T1000 (cell line): ENCODE results near the gene PRR22.

Experiments used
- DNase-seq: peaks from one replicate; lab custom pipeline; 2025; ENCODE audit warnings: mixed read lengths; lab: John Stamatoyannopoulos, UW

Gene PRR22

DNA sequence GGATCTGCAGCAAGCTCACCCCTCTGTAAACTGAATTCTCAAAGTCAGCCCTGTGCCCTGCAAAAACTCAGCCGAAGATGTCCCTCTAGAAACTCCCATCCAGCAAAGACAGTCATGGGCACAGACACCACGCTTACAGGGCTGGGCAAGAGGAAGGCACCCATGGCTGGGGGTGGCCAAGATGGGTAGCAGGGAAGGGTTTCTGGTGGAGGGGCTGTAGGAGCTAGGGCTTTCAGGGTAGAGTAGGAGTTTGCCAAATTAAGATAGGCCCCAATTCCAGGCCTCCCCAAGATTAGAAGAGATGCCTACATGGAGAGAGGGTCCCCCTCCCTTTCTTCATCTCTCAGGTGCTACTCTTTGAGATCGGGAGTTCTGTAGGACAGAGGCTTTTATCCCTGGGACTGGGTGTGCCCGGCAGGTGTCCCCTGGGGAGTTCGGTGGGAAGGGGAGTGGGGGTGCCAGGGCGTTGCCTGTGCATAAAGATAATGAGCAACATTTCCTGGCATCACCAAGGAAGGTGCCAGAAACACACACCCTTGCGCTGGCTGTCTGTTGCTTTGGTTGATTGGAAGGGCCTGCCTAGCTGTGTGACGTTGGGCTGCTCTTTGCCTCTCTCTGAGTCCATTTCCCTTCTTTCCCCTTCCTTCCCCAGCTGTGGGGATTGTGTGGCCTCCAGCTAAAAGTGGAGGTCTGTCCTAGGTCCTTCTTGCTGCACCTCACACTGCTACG lies 29.7 kb upstream of the PRR22 start:
- no peak for DNase-seq

DNA sequence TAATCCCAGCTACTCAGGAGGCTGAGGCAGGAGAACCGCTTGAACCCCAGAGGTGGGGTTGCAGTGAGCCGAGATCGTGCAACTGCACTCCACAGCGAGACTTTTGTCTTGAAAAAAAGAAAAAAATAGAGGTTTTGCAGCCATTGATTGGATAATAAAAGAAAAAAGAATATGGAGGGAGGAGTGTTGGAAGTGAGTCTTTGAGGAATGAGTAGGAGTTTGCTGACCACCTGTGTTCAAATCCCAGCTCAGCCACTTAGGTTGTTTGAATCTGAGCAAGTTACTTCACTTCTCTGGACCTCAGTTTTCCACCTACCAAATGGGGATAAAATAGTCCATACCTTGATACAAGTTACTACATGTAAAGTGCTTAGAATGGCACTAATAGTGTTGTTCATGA lies 26.6 kb upstream of the PRR22 start:
- DNase-seq: no peak

- no peak for DNase-seq
These were observed 24.9 kb upstream of the PRR22 start for GRCh38 chr19:5809469-5809868.

GRCh38 chr19:5809053-5809452 lies 24.5 kb upstream of the PRR22 start:
- no peak for DNase-seq

DNA sequence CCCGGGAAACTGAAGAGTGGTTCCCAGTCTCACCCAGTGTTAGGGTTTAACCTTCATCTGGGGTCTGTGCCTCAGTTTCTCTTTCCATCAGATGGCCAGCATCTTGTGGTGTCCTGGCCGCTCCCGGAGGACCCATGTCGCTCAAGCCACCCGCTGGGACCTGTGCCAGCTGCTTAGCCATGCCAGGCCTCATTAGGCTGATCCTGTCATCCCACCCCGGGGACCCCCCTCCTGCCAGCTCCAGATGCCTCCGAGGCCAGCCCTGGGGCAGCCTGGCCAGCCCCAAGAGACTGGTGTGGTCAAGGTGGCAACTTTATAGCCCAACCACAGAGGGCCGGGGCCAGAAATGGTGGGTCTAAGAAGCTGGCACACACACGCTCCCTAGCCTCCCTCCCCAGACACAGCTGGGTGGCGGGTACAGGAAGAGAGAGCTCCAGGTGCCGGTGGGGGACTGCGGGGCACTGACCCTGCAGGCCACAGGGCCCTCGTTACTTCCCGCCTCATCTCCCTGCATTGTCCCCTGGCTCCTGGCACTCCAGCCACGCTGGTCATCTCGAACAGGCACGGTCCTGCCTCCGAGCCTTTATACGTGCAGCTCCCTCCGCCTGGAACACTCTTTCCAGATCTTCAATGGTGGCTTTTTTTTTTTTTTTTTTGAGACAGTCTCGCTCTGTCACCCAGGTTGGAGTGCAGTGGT lies 23.7 kb upstream of the PRR22 start:
- no peak for DNase-seq

- no peak for DNase-seq
These were observed 22.4 kb upstream of the PRR22 start for GRCh38 chr19:5806905-5807304.

DNA sequence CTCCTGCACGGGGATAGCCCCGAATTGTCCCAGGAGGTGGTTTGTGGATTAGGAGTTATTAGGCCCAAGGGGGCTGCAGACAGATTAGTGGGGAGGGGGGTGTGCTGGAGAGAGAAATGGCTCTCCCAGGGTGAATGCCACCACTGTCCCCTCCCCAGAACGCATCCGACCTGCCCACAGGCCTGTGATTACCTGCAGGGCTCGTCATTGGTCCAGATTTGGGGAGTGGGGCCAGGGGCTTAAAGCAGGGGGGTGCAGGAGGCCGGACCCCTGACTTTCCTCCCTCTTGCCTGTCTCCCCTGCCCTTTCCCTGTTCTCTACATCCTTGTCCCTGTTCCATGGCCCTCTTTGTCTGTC lies 21.6 kb upstream of the PRR22 start:
- no peak for DNase-seq

GRCh38 chr19:5805462-5806132 lies 21.1 kb upstream of the PRR22 start:
- DNase-seq: no peak

- DNase-seq: no peak
These were observed 20.2 kb upstream of the PRR22 start, which contains the start of gene NRTN for GRCh38 chr19:5804516-5805461. Gene NRTN, plus strand, starts transcription at chr19:5805067. Its CDS starts 19,099 bp downstream, at chr19:5824166.

- peak; percentile 89 for DNase-seq
These were observed 19.4 kb upstream of the PRR22 start for GRCh38 chr19:5803752-5804515.

DNA sequence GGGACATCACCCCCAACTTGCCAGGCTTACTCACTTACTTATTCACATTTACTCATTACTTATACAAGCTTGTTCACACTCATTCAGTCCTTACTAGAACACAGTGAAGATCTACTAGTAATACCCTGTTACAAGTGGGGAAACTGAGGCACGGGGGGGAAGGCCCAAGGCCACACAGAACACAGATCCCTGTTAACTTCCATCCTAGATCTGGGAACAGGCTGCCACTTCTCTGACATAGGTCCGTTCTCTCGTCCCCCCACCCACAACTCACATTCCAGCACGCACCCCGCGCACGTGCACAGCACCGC lies 18.9 kb upstream of the PRR22 start:
- DNase-seq: no peak

DNA sequence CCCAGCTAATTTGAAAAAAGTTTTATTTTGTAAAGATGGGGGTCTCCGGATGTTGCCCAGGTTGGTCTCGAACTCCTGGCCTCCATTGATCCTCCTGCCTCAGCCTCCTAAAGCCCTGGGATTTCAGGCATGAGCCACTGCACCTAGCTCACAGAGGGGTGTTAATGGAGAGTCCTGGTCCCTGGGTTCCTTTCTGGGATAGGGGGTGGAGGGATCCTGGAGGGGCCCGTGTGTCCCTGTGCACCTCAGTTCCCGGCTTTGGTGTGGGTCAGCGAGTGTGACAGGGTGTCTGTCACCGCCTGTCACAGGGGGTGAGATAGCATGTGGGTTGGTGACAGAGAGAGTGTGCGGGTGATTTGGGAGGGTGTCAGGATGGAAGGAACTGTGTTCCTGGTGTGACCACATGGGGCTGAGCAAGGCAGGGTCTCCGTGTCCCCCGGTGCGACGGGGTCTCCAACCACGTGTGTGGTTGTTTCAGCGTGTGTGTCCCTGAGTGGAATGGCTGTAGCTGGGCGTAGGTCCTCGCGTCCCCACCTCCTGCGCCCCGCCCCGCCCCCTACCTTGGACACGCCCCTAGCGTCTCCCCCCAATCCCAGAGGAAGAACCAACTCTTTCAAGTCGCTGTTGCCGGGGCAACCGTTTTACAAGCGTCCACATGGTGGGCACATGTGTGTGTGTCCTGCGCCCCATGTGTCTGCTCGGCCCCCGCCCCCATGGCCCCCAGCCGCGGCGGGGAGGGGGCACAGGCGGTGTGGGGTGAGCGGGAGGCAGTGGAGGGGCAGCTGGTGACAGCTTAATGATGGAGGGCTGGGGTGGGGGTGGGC lies 17.5 kb upstream of the PRR22 start:
- no peak for DNase-seq

GRCh38 chr19:5800361-5801270 lies 16.1 kb upstream of the PRR22 start:
- no peak for DNase-seq

GRCh38 chr19:5799247-5800241 lies 15.0 kb upstream of the PRR22 start:
- DNase-seq: no peak

GRCh38 chr19:5798244-5798643 lies 13.7 kb upstream of the PRR22 start:
- no peak for DNase-seq

GRCh38 chr19:5795382-5795919 lies 10.9 kb upstream of the PRR22 start:
- DNase-seq: no peak

GRCh38 chr19:5793188-5793587 lies 8.6 kb upstream of the PRR22 start:
- DNase-seq: no peak

GRCh38 chr19:5792224-5792623 lies 7.7 kb upstream of the PRR22 start:
- DNase-seq: no peak
